Endothelial cell of umbilical vein (primary cell): ENCODE measurements around the gene TRAP1. TPM values are rescaled to one million over a fixed set of nuclear protein-coding genes. Genes with fewer than 3 reads are reported as not detected.

ENCODE experiments used
- BruUV-seq: library from RNA; stranded (reverse); fragments of 400-500 nt; replicated peaks from 2 replicates; lab custom pipeline; 2021; lab: Mats Ljungman, UMichigan
- CTCF ChIA-PET: fragments of 300-600, 350-600 bp; sonication (Branson Sonifier 250); formaldehyde crosslinking; loops from one replicate; lab custom pipeline; 2021; ENCODE audit warnings: antibody characterized with exemption, inconsistent platforms; lab: Charles Lee
- POLR2A ChIA-PET: fragments of 300-600, 350-600 bp; sonication (Branson Sonifier 250); formaldehyde crosslinking; loops from one replicate; lab custom pipeline; 2021; ENCODE audit warnings: antibody characterized with exemption, inconsistent platforms; lab: Charles Lee
- DNase-seq: peaks from one replicate; pipeline ENCODE4 v3.0.0-alpha.2; 2011; ENCODE audit warnings: low read depth, low spot score
- FAIRE-seq: peaks from 2 replicates; lab custom pipeline; 2011; peaks lifted over from hg19 to GRCh38; lab: Jason Lieb, UNC
- H2AFZ ChIP-seq: 2 replicates; pipeline ENCODE4 v1.6.0; 2012; ENCODE audit warnings: low read depth, low read length, control low read depth, inconsistent platforms
- H3K27ac ChIP-seq: 2 replicates; pipeline ENCODE4 v1.5.1; 2011; ENCODE audit warnings: low read depth, mild to moderate bottlenecking, control low read depth, low read length, moderate library complexity; ENCODE audit not compliant: insufficient read depth
- H3K27me3 ChIP-seq, 2 experiments: 2 replicates each; pipeline versions ENCODE4 v1.6.0 to v1.6.1; 2011; ENCODE audit warnings: low read length in 2 of 2, mixed read lengths in 1 of 2; ENCODE audit not compliant: control insufficient read depth in 2 of 2, insufficient read depth in 2 of 2
- H3K36me3 ChIP-seq, 2 experiments: 2 replicates in 1 of 2; 3 replicates in 1 of 2; pipeline ENCODE4 v1.5.1; 2011; ENCODE audit warnings: low read length in 2 of 2, mild to moderate bottlenecking in 1 of 2, moderate library complexity in 1 of 2; ENCODE audit not compliant: control insufficient read depth in 2 of 2, insufficient read depth in 2 of 2; ENCODE audit errors: extremely low read depth in 1 of 2
- H3K4me1 ChIP-seq: 3 replicates; pipeline ENCODE4 v1.5.1; 2011; ENCODE audit warnings: mild to moderate bottlenecking, low read length; ENCODE audit not compliant: control insufficient read depth, insufficient read depth; ENCODE audit errors: extremely low read depth
- H3K4me2 ChIP-seq: 2 replicates; pipeline ENCODE4 v1.6.1; 2011; ENCODE audit warnings: low read length, control low read depth, mixed read lengths; ENCODE audit not compliant: insufficient read depth
- H3K4me3 ChIP-seq, 3 experiments: fragments of 200-600 bp in 1 of 3; sonication (generic), shearing (Covaris generic) in 1 of 3; replicated peaks in 1 of 3; 2 replicates each; pipeline ENCODE4 v1.5.1; 2011 to 2016; ENCODE audit warnings: control low read depth in 3 of 3, low read length in 3 of 3, mild to moderate bottlenecking in 2 of 3, inconsistent platforms in 1 of 3, low read depth in 1 of 3, moderate library complexity in 1 of 3; ENCODE audit not compliant: insufficient read depth in 1 of 3
- H3K79me2 ChIP-seq: 2 replicates; pipeline ENCODE4 v1.6.0; 2012; ENCODE audit warnings: low read length, inconsistent platforms; ENCODE audit not compliant: control insufficient read depth, insufficient read depth
- H3K9ac ChIP-seq: replicated peaks from 2 replicates; pipeline ENCODE3; 2011; ENCODE audit warnings: low read length, control low read depth; ENCODE audit not compliant: insufficient read depth; ENCODE audit errors: extremely low read depth
- H3K9me1 ChIP-seq: replicated peaks from 3 replicates; pipeline ENCODE4 v1.6.0; 2011; ENCODE audit warnings: mild to moderate bottlenecking, low read length; ENCODE audit not compliant: control insufficient read depth, insufficient read depth; ENCODE audit errors: extremely low read depth
- H3K9me3 ChIP-seq: replicated peaks from 2 replicates; pipeline ENCODE4 v1.5.1; 2012; ENCODE audit warnings: low read length, inconsistent platforms; ENCODE audit not compliant: control insufficient read depth, insufficient read depth
- H4K20me1 ChIP-seq: replicated peaks from 2 replicates; pipeline ENCODE3; 2011; ENCODE audit warnings: mild to moderate bottlenecking, low read length; ENCODE audit not compliant: control insufficient read depth, insufficient read depth; ENCODE audit errors: extremely low read depth
- CTCF ChIP-seq, 2 donors: IDR thresholded peaks; 1 replicate in 1 of 2; 2 replicates in 1 of 2; pipeline ENCODE4 v1.5.1; 2011; ENCODE audit warnings: low read length in 2 of 2, mild to moderate bottlenecking in 2 of 2, moderate library complexity in 2 of 2, control low read depth in 1 of 2, inconsistent platforms in 1 of 2, low read depth in 1 of 2; ENCODE audit not compliant: insufficient read depth in 1 of 2; ENCODE audit errors: extremely low read depth in 1 of 2
- EZH2 ChIP-seq: IDR thresholded peaks from 2 replicates; pipeline ENCODE4 v1.6.1; 2012; ENCODE audit warnings: borderline replicate concordance, low read depth, mild to moderate bottlenecking, moderate library complexity, low read length, inconsistent platforms; ENCODE audit not compliant: severe bottlenecking
- FOS ChIP-seq: IDR thresholded peaks from 2 replicates; pipeline ENCODE4 v1.6.1; 2011; ENCODE audit warnings: mild to moderate bottlenecking, low read length, moderate library complexity, borderline replicate concordance; ENCODE audit not compliant: insufficient read depth
- GATA2 ChIP-seq: IDR thresholded peaks from 2 replicates; pipeline ENCODE4 v1.7.0; 2011; ENCODE audit warnings: low read depth, mild to moderate bottlenecking, moderate library complexity, mixed read lengths, low read length; ENCODE audit not compliant: insufficient read length, insufficient read depth
- JUN ChIP-seq: IDR thresholded peaks from 2 replicates; pipeline ENCODE4 v1.6.1; 2011; ENCODE audit warnings: borderline replicate concordance, low read depth; ENCODE audit not compliant: insufficient read length, insufficient read depth
- MAX ChIP-seq: IDR thresholded peaks from 2 replicates; pipeline ENCODE4 v1.6.1; 2011; ENCODE audit not compliant: insufficient read depth, insufficient read length
- MYC ChIP-seq: IDR thresholded peaks from one replicate; pipeline ENCODE4 v1.6.1; 2011; ENCODE audit warnings: mild to moderate bottlenecking, low read depth, low read length
- POLR2A ChIP-seq: IDR thresholded peaks from 2 replicates; pipeline ENCODE4 v1.6.1; 2012; ENCODE audit warnings: low read depth, mild to moderate bottlenecking, control low read depth, low read length
- POLR2AphosphoS5 ChIP-seq: IDR thresholded peaks from 2 replicates; pipeline ENCODE4 v1.6.1; 2012; ENCODE audit warnings: low read depth, mild to moderate bottlenecking, control low read depth, low read length, moderate library complexity; ENCODE audit not compliant: insufficient read depth
- dilution Hi-C: fragments of 300-500 bp; cut with MboI; formaldehyde crosslinking; loops from one replicate; pipeline ENCODE4 v1.15.0; 2019; ENCODE audit warnings: low sequenced_read_pairs; ENCODE audit not compliant: extremely low pct_ligation_motif_present
- intact Hi-C: fragments of 100-400 bp; cut with micrococcal nuclease; formaldehyde crosslinking; loops from one replicate; pipeline ENCODE4 v1.10.0; 2022
- polyA plus RNA-seq, 4 experiments: library from polyadenylated mRNA; depleted of rRNA in 3 of 4; stranded (reverse) in 3 of 4; unstranded in 1 of 4; fragments of >200 nt; gene quantifications; 2 replicates each; pipeline versions ENCODE4 v1.2.1 to v1.2.3, GENCODE V29; 2011 to 2012; ENCODE audit warnings: missing spikeins in 1 of 4
- total RNA-seq: library from RNA; stranded (reverse); gene quantifications from 2 replicates; pipeline ENCODE4 v1.2.3, GENCODE V29; 2021

Gene TRAP1
- total and polyA plus RNA-seq, 2 donors (not counting 3 experiments of a cell fraction or from before 2014, with no cell fraction given): 95.6 to 102 TPM

DNA sequence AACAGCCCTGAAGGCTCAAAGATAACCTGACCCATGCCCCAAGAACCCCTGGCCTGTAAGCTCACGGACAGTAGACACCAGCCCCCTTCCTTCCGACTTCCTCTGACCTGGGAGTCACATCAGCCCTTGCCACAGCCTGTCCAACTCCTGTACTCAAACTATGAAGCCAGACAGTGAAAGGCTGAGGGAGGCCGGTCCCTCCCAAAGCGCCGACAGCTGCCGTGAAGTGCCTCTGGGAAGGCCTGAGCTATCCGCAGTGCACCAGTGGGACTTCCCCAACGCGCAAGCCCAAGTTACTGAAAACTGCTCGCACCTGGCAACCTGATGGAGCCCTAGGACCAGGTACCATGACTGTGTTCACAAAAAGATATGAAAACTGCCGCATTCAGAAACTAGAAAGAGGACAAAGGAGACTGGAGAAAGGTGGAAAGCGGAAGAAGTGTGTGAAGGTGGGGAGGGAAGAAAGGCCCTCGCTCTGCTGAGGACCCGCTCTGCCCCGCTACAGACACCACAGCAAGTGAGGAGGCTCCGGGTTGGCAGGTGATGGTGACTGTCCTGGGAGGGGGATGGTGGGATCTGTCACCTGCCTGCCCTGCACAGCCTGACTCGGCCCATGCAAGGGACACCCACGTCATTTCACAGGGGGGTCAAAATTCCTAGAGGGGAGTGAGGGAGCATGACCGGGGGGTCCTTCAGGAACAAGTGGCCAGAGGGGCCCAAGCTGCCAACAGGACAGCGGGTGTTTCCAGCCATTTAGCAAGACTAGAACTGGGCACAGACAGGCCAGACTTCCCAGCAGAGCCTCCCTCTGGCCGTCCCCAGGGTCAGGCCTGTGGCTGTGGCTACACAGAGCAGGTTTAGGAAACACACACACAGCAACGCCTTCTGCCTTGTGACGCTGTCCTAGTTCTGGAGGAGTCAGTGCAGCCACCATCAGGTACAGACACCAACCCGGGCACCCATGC, 13.1 kb upstream of the TRAP1 start:
- Histone ChIP-seq H3K4me2 (no peak overlapping the region), H2AFZ (no peak overlapping the region), H3K9me1 (no peaks in the 10 kb centered on the region), H3K27me3 (no peaks in the 10 kb centered on the region), H3K9ac (no peak overlapping the region), H3K36me3 (peaks cover 25 to 63% of the 10 kb centered on the region in 2 experiments), H3K4me1 (no peaks in the 10 kb centered on the region), H3K4me3 (no peak overlapping the region), H3K27ac (no peak overlapping the region), H3K9me3 (no peaks in the 10 kb centered on the region), H3K79me2 (no peaks in the 10 kb centered on the region), H4K20me1 (no peaks in the 10 kb centered on the region)
- CTCF ChIA-PET: interaction anchor here (0.7 kb wide), 1 partner anchor 148 kb away, joined by 3 read pairs; no protein-coding TSS in a partner anchor
- dilution Hi-C loops (no loop called here), intact Hi-C loops (no loop called here)
- no TSS peak for BruUV-seq
- DNase-seq: no peak
- no peak for TF ChIP-seq JUN
- no peak for TF ChIP-seq MAX
- TF ChIP-seq POLR2A: no peak
- TF ChIP-seq GATA2: no peak
- TF ChIP-seq POLR2AphosphoS5: no peak
- no peak for TF ChIP-seq EZH2
- TF ChIP-seq MYC: no peak
- no peak for TF ChIP-seq CTCF (IDR thresholded peaks at IDR 0.05; ENCODE audit: extremely low read depth in 1 of 2, insufficient read depth in 1 of 2, low read depth in 1 of 2, low read length in 2 of 2)
- TF ChIP-seq FOS: no peak
- no peak for FAIRE-seq
- POLR2A ChIA-PET: no interaction called here
